IPS-15b (cell line): Measurements from ENCODE around the gene PGRMC1.
"Not testable (repeated sequence)": the region's sequence is repeated elsewhere in the genome, so short reads cannot be mapped to it uniquely, and the experiment has no call there.

Experiments used
- H3K27me3 ChIP-seq: one replicate; pipeline ENCODE4 v1.6.1; 2013; ENCODE audit warnings: low read length; ENCODE audit not compliant: control insufficient read depth, insufficient read depth
- H3K36me3 ChIP-seq: one replicate; pipeline ENCODE4 v1.6.1; 2013; ENCODE audit warnings: low read length; ENCODE audit not compliant: control insufficient read depth, insufficient read depth
- H3K4me1 ChIP-seq: one replicate; pipeline ENCODE4 v1.6.1; 2013; ENCODE audit warnings: mild to moderate bottlenecking, low read length; ENCODE audit not compliant: control insufficient read depth, insufficient read depth
- H3K4me3 ChIP-seq: one replicate; pipeline ENCODE4 v1.5.1; 2013; ENCODE audit warnings: low read depth, low read length
- H3K9ac ChIP-seq: one replicate; pipeline ENCODE4 v1.6.1; 2013; ENCODE audit warnings: low read depth, mild to moderate bottlenecking, low read length
- H3K9me3 ChIP-seq: one replicate; pipeline ENCODE4 v1.6.1; 2013; ENCODE audit warnings: mild to moderate bottlenecking, low read length; ENCODE audit not compliant: control insufficient read depth, insufficient read depth

Gene PGRMC1

DNA sequence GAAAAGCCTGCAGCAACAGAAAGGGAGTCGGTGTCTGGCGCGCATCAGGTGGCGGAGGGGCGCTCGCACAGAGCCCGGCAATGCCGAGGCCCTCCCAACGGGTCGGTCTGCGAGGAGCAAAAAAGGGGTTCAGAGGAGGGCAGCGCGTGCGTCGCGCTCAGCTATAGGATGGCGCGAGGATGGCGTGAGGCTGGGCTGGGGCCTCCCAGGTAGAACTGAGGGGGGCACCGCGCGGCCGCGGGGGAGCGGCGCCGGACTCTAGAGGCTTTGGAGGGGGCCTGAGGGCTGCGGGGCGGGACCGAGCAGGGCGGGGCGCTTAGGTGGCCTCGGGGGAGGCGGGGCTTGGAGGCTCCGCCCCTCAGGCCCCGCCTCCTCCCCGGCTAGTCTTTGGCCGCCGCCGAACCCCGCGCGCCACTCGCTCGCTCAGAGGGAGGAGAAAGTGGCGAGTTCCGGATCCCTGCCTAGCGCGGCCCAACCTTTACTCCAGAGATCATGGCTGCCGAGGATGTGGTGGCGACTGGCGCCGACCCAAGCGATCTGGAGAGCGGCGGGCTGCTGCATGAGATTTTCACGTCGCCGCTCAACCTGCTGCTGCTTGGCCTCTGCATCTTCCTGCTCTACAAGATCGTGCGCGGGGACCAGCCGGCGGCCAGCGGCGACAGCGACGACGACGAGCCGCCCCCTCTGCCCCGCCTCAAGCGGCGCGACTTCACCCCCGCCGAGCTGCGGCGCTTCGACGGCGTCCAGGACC is at the start of gene PGRMC1:
Gene PGRMC1 (plus strand): TSS at position 414 of the 751 bp plus-strand sequence. CDS start 79 bp downstream, at position 493.
- Histone ChIP-seq H3K4me3 (peak within 1 kb of the TSS; percentile 69), H3K4me1 (no peaks in the 10 kb centered on the region), H3K9ac (peak within 1 kb of the TSS; percentile 65), H3K9me3 (no peaks in the 10 kb centered on the region), H3K27me3 (no peaks in the 10 kb centered on the region), H3K36me3 (no peaks in the 10 kb centered on the region)

DNA sequence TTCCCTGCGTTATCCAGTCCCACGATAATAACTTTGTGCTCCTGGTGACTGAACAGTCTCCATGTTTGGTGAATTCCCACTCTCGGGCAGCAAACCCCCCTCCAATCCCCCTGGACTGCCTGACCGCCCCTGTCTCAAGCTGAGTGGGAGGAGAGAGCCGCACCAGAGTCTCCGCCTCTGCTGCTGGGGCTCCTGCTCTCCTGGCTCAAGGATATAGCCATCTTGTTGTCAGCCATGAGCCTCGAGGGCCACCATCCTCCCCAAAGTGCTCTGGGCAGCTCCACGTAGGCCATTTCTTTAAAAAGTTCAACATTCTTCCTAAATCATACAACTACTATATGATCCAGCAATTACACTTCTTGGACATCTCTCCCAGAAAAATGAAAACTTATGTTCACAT is 49.3 kb upstream of the PGRMC1 start:
- H3K27me3 ChIP-seq, result no peaks in the 10 kb centered on the region
- H3K9ac ChIP-seq, result no peak overlapping the region
- no peaks in the 10 kb centered on the region for H3K36me3 ChIP-seq
- no peak overlapping the region for H3K4me3 ChIP-seq
- no peaks in the 10 kb centered on the region for H3K9me3 ChIP-seq
- H3K4me1 ChIP-seq, result no peaks in the 10 kb centered on the region

GRCh38 chrX:119187298-119187697 is 48.8 kb upstream of the PGRMC1 start:
- no peak overlapping the region for H3K9ac ChIP-seq
- H3K4me1 ChIP-seq, result no peaks in the 10 kb centered on the region
- no peak overlapping the region for H3K4me3 ChIP-seq
- no peaks in the 10 kb centered on the region for H3K27me3 ChIP-seq
- H3K9me3 ChIP-seq, result no peaks in the 10 kb centered on the region
- H3K36me3 ChIP-seq, result no peaks in the 10 kb centered on the region

DNA sequence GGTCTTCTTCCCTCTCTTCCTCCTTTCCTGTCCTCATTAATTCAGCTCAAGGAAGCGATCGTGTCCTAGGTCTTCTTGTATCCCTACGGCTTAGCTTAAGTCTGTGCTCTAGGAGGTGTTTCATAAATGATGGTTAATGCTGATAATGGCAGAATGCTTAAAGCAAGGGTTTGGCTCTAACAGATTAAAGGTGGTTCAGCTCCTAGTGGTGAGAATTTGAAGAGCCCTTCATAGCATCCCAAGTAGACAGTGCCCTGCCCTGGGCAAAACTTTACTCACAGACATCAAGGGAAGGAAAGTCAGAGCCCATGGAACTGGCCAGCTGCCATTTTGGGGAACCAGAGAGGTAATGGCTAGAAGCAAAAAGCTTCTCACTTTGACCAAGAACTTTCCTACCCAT is 47.0 kb upstream of the PGRMC1 start:
- H3K9me3 ChIP-seq, result peaks cover 4% of the 10 kb centered on the region

DNA sequence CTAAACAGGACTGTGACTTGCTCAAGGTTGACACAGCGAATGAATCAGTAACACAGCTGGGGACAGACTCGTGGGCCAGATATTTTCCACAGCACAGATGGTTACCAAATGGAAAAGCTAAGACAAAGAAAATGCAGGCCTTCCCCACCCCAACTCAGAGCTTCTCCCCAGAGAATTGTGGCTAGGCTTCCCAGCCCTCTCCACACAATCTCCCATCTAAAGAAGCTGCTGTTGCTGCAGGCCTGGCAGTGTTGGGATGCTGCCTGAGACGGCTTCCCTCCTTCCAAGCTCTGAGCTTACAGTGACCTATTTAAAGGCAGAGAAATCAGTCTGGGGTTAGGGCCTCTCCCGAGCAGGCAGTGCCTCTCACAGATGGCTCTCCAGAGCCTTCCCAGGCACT is 46.5 kb upstream of the PGRMC1 start:
- no peaks in the 10 kb centered on the region for H3K36me3 ChIP-seq
- no peak overlapping the region for H3K4me3 ChIP-seq
- no peak overlapping the region for H3K9ac ChIP-seq
- H3K9me3 ChIP-seq, result peaks cover 4% of the 10 kb centered on the region
- H3K4me1 ChIP-seq, result no peaks in the 10 kb centered on the region
- no peaks in the 10 kb centered on the region for H3K27me3 ChIP-seq

More for the DNA sequence above, 47.0 kb upstream of the PGRMC1 start:
- H3K4me1 ChIP-seq, result no peaks in the 10 kb centered on the region
- no peak overlapping the region for H3K9ac ChIP-seq
- no peaks in the 10 kb centered on the region for H3K27me3 ChIP-seq
- H3K36me3 ChIP-seq, result no peaks in the 10 kb centered on the region
- H3K4me3 ChIP-seq, result no peak overlapping the region

- H3K4me3 ChIP-seq, result no peak overlapping the region
- no peak overlapping the region for H3K9ac ChIP-seq
- H3K4me1 ChIP-seq, result no peaks in the 10 kb centered on the region
- H3K9me3 ChIP-seq, result peaks cover 4% of the 10 kb centered on the region
- H3K36me3 ChIP-seq, result no peaks in the 10 kb centered on the region
- H3K27me3 ChIP-seq, result no peaks in the 10 kb centered on the region
Measured at GRCh38 chrX:119190091-119190681, 45.9 kb upstream of the PGRMC1 start.

DNA sequence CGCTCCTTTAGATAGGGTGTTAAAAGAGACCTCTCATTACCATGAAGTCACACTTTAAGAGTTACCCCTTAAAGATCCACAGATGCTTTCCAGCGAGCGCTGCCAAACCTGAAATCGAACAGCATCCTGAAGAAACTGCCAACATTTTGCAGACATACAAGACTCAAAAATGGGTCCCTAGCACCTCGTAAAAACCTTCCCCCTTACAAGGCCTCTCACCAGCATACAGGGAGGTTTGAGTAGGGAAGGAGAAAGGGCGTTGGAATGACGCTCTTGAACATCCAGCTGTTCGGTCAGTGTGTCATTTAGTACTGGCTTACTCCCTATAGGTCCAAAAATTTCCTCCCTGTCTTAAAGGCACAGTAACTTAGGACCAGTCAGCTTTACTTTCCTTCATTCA is 45.3 kb upstream of the PGRMC1 start:
- Histone ChIP-seq H3K4me1 (no peaks in the 10 kb centered on the region), H3K9ac (no peak overlapping the region), H3K27me3 (no peaks in the 10 kb centered on the region), H3K4me3 (no peak overlapping the region), H3K36me3 (no peaks in the 10 kb centered on the region), H3K9me3 (peaks cover 4% of the 10 kb centered on the region)

- H3K36me3 ChIP-seq, result no peaks in the 10 kb centered on the region
- no peak overlapping the region for H3K4me3 ChIP-seq
- no peaks in the 10 kb centered on the region for H3K27me3 ChIP-seq
- peaks cover 4% of the 10 kb centered on the region for H3K9me3 ChIP-seq
- no peaks in the 10 kb centered on the region for H3K4me1 ChIP-seq
- H3K9ac ChIP-seq, result no peak overlapping the region
Measured at GRCh38 chrX:119194621-119195020, 41.5 kb upstream of the PGRMC1 start.

DNA sequence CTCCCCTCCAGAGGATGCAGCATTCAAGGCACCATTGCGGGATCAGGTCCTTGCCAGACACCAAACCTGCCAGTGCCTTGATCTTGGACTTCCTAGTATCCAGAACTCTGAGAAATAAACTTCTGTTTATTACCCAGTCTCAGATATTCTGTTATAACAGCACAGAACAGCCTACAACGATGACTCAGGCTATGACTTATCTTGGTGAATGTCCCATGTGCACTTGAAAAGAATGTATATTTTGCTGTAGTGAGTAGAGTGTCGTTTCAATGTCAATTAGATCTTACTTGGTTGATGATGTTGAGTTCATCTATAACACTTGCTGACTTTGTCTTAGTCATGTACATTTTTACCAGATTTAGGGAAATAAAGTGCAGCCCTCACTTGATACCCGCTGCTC is 34.5 kb upstream of the PGRMC1 start:
- Histone ChIP-seq H3K4me1 (no peaks in the 10 kb centered on the region), H3K9ac (no peak overlapping the region), H3K36me3 (no peaks in the 10 kb centered on the region), H3K4me3 (no peak overlapping the region), H3K9me3 (no peaks in the 10 kb centered on the region), H3K27me3 (no peaks in the 10 kb centered on the region)

- no peaks in the 10 kb centered on the region for H3K4me1 ChIP-seq
- no peaks in the 10 kb centered on the region for H3K9me3 ChIP-seq
- no peaks in the 10 kb centered on the region for H3K27me3 ChIP-seq
Measured at GRCh38 chrX:119206203-119206602, 29.9 kb upstream of the PGRMC1 start.

GRCh38 chrX:119207483-119207882 is 28.6 kb upstream of the PGRMC1 start:
- not testable (repeated sequence) for H3K4me1 ChIP-seq, H3K9ac ChIP-seq, H3K9me3 ChIP-seq, H3K27me3 ChIP-seq, H3K4me3 ChIP-seq, H3K36me3 ChIP-seq

More at GRCh38 chrX:119206203-119206602, 29.9 kb upstream of the PGRMC1 start:
- no peak overlapping the region for H3K4me3 ChIP-seq
- H3K36me3 ChIP-seq, result no peaks in the 10 kb centered on the region
- H3K9ac ChIP-seq, result no peak overlapping the region

- H3K9me3 ChIP-seq, result no peaks in the 10 kb centered on the region
- H3K4me3 ChIP-seq, result no peak overlapping the region
- no peaks in the 10 kb centered on the region for H3K27me3 ChIP-seq
- H3K9ac ChIP-seq, result no peak overlapping the region
- H3K4me1 ChIP-seq, result no peaks in the 10 kb centered on the region
- no peaks in the 10 kb centered on the region for H3K36me3 ChIP-seq
Measured at GRCh38 chrX:119208401-119209057, 27.6 kb upstream of the PGRMC1 start.
